Measurements from ENCODE around the gene PLXNB2.
"Not testable (repeated sequence)": the region's sequence is repeated elsewhere in the genome, so short reads cannot be mapped to it uniquely, and the experiment has no call there.

PLXNB2 gene

DNA sequence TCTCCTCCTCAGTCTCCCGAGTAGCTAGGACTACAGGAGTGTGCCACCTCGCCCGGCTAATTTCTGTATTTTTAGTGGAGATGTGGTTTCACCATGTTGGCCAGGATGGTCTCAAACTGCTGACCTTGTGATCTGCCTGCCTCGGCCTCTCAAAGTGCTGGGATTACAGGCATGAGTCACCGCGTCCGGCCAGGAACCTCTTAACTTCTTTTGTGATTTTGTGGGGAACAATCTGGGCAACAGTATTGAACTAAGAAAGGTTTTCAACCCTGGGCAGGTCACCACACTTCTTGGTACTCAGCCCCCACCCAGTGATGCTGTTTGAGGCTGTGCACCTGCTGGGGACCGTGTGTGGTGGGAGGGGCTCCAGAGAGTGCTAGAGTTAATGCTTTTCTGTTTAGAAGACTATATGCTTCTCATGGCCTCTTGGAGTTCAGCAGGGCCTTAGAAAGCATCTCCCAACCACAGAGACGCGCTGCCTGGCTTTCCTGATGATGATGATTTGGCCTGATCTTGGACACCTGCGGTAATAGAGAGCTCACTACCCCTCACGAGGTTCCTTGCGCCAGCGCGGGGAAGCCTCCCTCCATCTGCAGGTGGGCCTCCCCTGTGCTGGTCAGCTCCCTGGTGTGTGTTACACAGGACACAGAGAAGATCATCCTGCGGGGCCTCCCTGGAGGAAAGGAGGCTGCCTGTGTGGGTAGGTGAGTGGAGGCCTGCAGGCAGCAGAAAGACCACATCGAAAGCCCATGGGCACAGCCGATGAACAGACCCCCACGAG lies 18.2 kb upstream of the PLXNB2 start:
- no peak overlapping the region for H3K27ac ChIP-seq (ENCODE audit: low read depth, low read length, severe bottlenecking)
- WGBS, 2 experiments (ENCODE audit: insufficient coverage in 2 of 2), result 81 to 87% methylated on average over 11 to 16 of the region's 19 CpGs
- no peaks in the 10 kb centered on the region for H3K36me3 ChIP-seq (ENCODE audit: control insufficient read depth, insufficient read depth, low read length)
- H3K4me3 ChIP-seq (ENCODE audit: extremely low read depth, insufficient read depth, low read length, poor library complexity, severe bottlenecking), result no peak overlapping the region
- no peaks in the 10 kb centered on the region for H3K9me3 ChIP-seq (ENCODE audit: control insufficient read depth, low read length)
- no peaks in the 10 kb centered on the region for H3K4me1 ChIP-seq (ENCODE audit: control insufficient read depth, insufficient read depth, low read length, poor library complexity, severe bottlenecking)

DNA sequence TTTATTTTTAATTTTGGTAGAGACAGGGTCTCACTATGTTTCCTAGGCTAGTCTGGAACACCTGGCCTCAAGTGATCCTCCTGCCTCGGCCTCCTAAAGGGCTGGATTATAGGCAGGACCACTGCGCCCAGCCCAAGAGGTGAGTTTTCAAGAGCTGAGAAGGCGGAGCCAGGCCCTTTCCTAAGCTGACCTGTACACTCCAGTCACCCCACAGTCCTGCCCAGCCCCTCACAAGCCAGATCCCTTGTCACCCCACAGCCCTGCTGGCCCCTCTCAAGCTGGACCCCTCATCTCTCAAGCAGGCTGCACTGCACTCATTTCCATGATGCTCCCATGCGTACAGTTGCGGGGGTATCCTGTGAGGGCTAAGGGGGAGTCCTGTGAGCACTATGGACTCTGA lies 16.5 kb upstream of the PLXNB2 start:
- H3K27ac ChIP-seq (ENCODE audit: low read depth, low read length, severe bottlenecking), result no peak overlapping the region
- H3K4me3 ChIP-seq (ENCODE audit: extremely low read depth, insufficient read depth, low read length, poor library complexity, severe bottlenecking), result no peak overlapping the region
- 88 to 96% methylated on average over 3 of the region's 5 CpGs for WGBS, 2 experiments (ENCODE audit: insufficient coverage in 2 of 2)
- no peaks in the 10 kb centered on the region for H3K36me3 ChIP-seq (ENCODE audit: control insufficient read depth, insufficient read depth, low read length)
- no peaks in the 10 kb centered on the region for H3K9me3 ChIP-seq (ENCODE audit: control insufficient read depth, low read length)
- H3K4me1 ChIP-seq (ENCODE audit: control insufficient read depth, insufficient read depth, low read length, poor library complexity, severe bottlenecking), result no peaks in the 10 kb centered on the region

DNA sequence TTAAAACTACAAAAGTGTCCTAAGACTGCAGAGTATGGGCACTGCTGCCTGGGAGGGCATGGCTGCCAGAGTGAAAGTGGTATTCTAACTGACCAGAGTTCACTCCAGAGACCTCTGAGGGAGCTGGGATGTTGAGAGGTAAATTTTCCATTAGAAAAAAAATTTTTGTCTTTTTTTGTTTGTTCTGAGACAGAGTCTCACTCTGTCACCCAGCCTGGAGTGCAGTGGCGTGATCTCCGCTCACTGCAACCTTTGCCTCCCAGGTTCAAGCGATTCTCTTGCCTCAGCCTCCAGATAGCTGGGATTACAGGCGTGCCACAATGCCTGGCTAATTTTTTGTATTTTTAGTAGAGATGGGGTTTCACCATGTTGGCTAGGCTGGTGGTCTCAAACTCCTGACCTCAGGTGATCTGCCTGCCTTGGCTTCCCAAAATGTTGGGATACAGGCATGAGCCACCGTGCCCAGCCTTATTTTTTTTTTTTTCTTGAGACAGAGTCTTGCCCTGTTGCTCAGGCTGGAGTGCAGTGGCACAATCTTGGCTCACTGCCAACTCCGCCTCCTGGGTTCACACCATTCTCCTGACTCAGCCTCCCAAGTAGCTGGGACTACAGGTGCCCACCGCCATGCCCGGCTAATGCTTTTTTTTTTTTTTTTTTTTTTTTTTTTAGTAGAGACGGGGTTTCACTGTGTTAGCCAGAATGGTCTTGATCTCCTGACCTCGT lies 15.1 kb upstream of the PLXNB2 start:
- not testable (repeated sequence) for H3K27ac ChIP-seq (ENCODE audit: low read depth, low read length, severe bottlenecking); H3K4me3 ChIP-seq (ENCODE audit: extremely low read depth, insufficient read depth, low read length, poor library complexity, severe bottlenecking); H3K4me1 ChIP-seq (ENCODE audit: control insufficient read depth, insufficient read depth, low read length, poor library complexity, severe bottlenecking); H3K9me3 ChIP-seq (ENCODE audit: control insufficient read depth, low read length); H3K36me3 ChIP-seq (ENCODE audit: control insufficient read depth, insufficient read depth, low read length)
- WGBS, 2 experiments (ENCODE audit: insufficient coverage in 2 of 2), result 96 to 98% methylated on average over 4 to 5 of the region's 10 CpGs

DNA sequence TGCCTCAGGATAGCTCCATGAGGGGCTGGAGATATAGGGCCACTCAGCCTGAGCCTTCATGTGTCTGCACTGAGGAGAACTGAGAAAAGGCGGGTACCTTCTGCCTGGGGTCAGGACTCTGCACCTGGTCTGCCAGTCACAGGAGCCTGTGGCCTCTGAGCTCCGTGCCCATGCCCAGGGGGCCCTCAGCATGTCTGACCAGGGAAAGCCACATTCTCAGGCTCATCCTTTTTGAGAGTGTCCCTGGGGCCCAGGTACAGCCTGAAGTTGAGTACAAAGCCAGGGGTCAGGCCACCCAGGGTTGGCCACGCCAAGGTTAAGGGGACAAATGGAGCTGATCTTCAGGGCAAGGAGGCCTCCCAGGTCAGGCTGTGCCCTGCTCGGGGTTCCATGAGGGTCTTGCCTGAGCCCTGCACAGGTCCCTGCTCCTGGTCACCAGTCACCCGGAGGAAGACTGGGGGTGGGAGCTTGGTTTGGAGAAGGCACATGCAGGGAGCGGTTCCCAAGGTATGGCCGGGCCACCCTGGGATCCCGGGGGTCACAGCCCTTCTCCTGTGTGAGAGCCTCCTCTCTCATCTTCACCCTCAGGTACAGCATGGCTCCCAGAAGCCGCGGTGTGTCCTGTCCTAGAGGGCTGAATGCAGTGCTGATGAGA lies 13.4 kb upstream of the PLXNB2 start:
- Histone ChIP-seq H3K36me3 (ENCODE audit: control insufficient read depth, insufficient read depth, low read length) (no peaks in the 10 kb centered on the region), H3K9me3 (ENCODE audit: control insufficient read depth, low read length) (no peaks in the 10 kb centered on the region), H3K4me3 (ENCODE audit: extremely low read depth, insufficient read depth, low read length, poor library complexity, severe bottlenecking) (no peak overlapping the region), H3K4me1 (ENCODE audit: control insufficient read depth, insufficient read depth, low read length, poor library complexity, severe bottlenecking) (no peaks in the 10 kb centered on the region), H3K27ac (ENCODE audit: low read depth, low read length, severe bottlenecking) (no peak overlapping the region)
- WGBS, 2 experiments (ENCODE audit: insufficient coverage in 2 of 2), result 92 to 93% methylated on average over 7 to 8 of the region's 10 CpGs

DNA sequence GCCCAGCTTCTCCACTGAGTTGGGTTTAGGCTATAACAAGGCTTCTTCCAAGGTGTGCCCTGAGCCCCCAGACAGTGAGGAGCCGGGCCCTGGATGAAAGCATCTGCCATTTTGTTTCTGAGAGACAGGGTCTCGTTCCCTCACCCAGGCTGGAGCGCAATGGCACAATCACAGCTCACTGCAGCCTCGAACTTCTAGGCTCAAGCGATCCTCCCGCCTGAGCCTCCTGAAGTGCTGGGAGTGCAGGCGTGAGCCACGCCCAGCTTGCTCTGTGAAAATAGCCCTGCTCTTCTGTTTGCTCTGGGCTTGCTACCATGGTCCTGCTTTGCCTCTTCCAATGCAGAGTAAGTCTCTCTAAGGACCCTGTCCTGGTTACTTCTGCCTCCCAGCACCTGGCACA lies 12.7 kb upstream of the PLXNB2 start:
- H3K9me3 ChIP-seq (ENCODE audit: control insufficient read depth, low read length), result no peaks in the 10 kb centered on the region
- no peak overlapping the region for H3K27ac ChIP-seq (ENCODE audit: low read depth, low read length, severe bottlenecking)
- 86 to 98% methylated on average over 8 of the region's 8 CpGs for WGBS, 2 experiments (ENCODE audit: insufficient coverage in 2 of 2)
- H3K4me1 ChIP-seq (ENCODE audit: control insufficient read depth, insufficient read depth, low read length, poor library complexity, severe bottlenecking), result no peaks in the 10 kb centered on the region
- no peaks in the 10 kb centered on the region for H3K36me3 ChIP-seq (ENCODE audit: control insufficient read depth, insufficient read depth, low read length)
- H3K4me3 ChIP-seq (ENCODE audit: extremely low read depth, insufficient read depth, low read length, poor library complexity, severe bottlenecking), result no peak overlapping the region

DNA sequence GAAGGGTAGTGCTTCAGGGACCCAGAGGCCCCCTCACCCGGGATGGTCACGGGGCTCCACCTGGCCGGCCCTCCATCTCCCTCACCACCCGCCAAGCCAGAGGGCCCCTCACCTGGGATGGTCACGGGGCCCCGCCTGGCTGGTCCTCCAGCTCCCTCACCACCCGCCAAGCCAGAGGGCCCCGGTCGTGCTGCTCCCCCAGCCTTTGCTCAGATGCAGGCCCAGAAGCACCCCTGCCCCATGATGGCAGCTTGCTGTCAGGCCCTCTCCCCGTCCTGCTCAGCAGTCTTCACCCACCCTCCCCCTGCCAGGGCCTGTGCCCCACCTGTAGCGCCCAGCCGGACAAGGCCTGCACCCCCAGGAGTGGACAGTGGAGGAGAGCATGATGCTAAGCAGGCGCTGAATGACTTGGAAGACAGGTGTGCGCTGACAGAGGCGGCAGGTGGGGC lies 12.1 kb upstream of the PLXNB2 start:
- Histone ChIP-seq H3K27ac (ENCODE audit: low read depth, low read length, severe bottlenecking) (no peak overlapping the region), H3K4me1 (ENCODE audit: control insufficient read depth, insufficient read depth, low read length, poor library complexity, severe bottlenecking) (peaks cover 2% of the 10 kb centered on the region), H3K9me3 (ENCODE audit: control insufficient read depth, low read length) (no peaks in the 10 kb centered on the region), H3K4me3 (ENCODE audit: extremely low read depth, insufficient read depth, low read length, poor library complexity, severe bottlenecking) (no peak overlapping the region), H3K36me3 (ENCODE audit: control insufficient read depth, insufficient read depth, low read length) (no peaks in the 10 kb centered on the region)
- WGBS, 2 experiments (ENCODE audit: insufficient coverage in 2 of 2), result 91 to 94% methylated on average over 12 of the region's 15 CpGs

DNA sequence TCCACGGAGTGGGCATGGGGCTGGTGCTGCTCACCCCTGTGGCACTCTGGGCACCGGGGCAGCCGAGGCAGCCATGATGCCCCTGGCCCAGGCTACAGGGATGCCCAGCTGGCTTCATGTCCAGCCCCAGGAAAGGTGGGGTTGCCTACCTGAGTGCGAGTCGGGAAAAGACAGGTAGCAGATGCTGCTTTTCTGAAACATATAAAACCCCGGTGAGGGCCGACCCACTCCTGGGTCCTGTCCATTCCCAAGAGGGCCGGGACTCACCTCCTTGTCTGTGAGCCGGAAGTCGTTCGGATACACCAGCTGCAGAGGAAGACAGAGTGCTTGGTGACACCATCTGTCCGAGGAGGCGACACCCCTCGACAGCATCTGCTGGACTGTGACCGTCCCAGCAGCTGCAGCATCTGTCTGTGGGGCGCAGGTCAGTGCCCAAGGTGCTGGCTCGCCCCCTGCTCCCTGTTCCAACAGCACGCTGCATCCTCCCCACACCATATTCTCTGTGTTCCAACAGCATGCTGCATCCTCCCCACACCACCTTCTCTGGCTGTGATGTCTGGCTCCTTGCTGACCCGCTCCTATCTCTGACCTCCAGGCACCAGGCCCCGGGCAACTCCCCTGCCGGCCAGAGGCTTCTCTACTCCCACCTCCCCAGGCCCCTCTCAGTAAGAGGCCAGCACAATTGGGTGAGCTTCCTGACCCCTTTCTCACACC lies 11.4 kb upstream of the PLXNB2 start:
- H3K4me1 ChIP-seq (ENCODE audit: control insufficient read depth, insufficient read depth, low read length, poor library complexity, severe bottlenecking), result peaks cover 6% of the 10 kb centered on the region
- no peaks in the 10 kb centered on the region for H3K36me3 ChIP-seq (ENCODE audit: control insufficient read depth, insufficient read depth, low read length)
- 88 to 89% methylated on average over 16 to 21 of the region's 21 CpGs for WGBS, 2 experiments (ENCODE audit: insufficient coverage in 2 of 2)
- no peaks in the 10 kb centered on the region for H3K9me3 ChIP-seq (ENCODE audit: control insufficient read depth, low read length)
- H3K4me3 ChIP-seq (ENCODE audit: extremely low read depth, insufficient read depth, low read length, poor library complexity, severe bottlenecking), result no peak overlapping the region
- no peak overlapping the region for H3K27ac ChIP-seq (ENCODE audit: low read depth, low read length, severe bottlenecking)

DNA sequence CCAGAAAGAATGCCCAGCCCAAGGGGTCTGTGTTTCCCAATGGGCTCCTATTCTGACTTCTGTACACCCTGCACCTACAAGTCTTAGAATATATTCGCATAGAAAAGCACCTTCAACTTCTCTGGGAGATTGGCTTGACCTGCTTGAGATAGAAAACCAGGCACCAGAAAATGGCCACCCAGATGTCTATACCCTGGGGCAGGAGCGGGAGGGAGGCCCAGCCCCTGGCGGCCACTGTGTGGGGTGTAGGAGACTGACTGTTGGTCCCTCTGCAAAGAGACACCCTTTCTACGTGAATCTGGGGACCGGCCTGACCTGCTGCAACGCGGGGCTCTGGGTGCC lies 10.9 kb upstream of the PLXNB2 start:
- peaks cover 6% of the 10 kb centered on the region for H3K4me1 ChIP-seq (ENCODE audit: control insufficient read depth, insufficient read depth, low read length, poor library complexity, severe bottlenecking)
- no peak overlapping the region for H3K4me3 ChIP-seq (ENCODE audit: extremely low read depth, insufficient read depth, low read length, poor library complexity, severe bottlenecking)
- no peaks in the 10 kb centered on the region for H3K9me3 ChIP-seq (ENCODE audit: control insufficient read depth, low read length)
- no peak overlapping the region for H3K27ac ChIP-seq (ENCODE audit: low read depth, low read length, severe bottlenecking)
- no peaks in the 10 kb centered on the region for H3K36me3 ChIP-seq (ENCODE audit: control insufficient read depth, insufficient read depth, low read length)
- WGBS, 2 experiments (ENCODE audit: insufficient coverage in 2 of 2), result 85 to 92% methylated on average over 5 to 6 of the region's 7 CpGs

DNA sequence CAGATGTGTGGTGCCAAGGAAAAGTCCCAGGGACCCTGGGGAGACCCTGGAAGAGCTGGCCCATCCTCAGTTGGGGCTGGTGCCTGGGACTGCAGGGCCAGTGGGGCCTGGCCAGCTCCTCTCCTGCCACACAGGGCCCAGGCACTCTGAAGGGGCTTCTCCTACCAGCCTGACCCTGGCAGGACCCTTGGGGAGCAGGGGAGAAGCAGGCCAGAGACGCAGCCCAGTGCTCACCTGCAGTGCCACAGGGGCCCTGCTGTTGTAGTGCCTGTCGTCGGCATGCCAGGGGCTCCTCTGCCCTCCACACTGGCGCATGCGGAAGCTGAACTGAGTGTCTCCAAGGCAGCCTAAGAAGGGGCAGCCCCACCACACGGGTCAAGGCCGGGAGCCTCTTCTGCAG lies 10.2 kb upstream of the PLXNB2 start:
- Histone ChIP-seq H3K4me3 (ENCODE audit: extremely low read depth, insufficient read depth, low read length, poor library complexity, severe bottlenecking) (no peak overlapping the region), H3K4me1 (ENCODE audit: control insufficient read depth, insufficient read depth, low read length, poor library complexity, severe bottlenecking) (peaks cover 6% of the 10 kb centered on the region), H3K36me3 (ENCODE audit: control insufficient read depth, insufficient read depth, low read length) (no peaks in the 10 kb centered on the region), H3K9me3 (ENCODE audit: control insufficient read depth, low read length) (no peaks in the 10 kb centered on the region), H3K27ac (ENCODE audit: low read depth, low read length, severe bottlenecking) (no peak overlapping the region)
- 83 to 98% methylated on average over 7 of the region's 7 CpGs for WGBS, 2 experiments (ENCODE audit: insufficient coverage in 2 of 2)

DNA sequence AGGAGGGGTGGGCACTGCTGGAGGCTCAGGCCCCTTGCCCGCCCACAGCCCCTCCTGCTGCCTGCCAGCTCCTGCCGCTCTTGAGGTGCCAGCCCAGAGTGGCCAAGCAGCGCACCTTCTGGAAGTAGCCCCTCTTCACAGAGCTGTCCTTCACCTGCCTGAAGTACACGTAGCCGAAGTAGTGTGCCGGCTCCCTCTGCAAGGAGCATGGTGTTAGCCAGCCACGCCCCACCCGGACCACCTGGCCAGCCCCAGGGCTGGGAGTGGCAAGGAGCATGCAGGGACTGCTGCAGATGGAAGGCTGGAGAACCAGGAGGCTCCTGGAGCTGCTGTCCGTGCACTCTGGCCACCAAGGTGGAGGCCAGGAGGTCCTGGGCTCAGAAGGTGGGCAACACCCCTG lies 9.7 kb upstream of the PLXNB2 start:
- H3K4me3 ChIP-seq (ENCODE audit: extremely low read depth, insufficient read depth, low read length, poor library complexity, severe bottlenecking), result no peak overlapping the region
- H3K27ac ChIP-seq (ENCODE audit: low read depth, low read length, severe bottlenecking), result no peak overlapping the region
- H3K4me1 ChIP-seq (ENCODE audit: control insufficient read depth, insufficient read depth, low read length, poor library complexity, severe bottlenecking), result peaks cover 6% of the 10 kb centered on the region
- H3K36me3 ChIP-seq (ENCODE audit: control insufficient read depth, insufficient read depth, low read length), result no peaks in the 10 kb centered on the region
- 91 to 93% methylated on average over 5 to 9 of the region's 9 CpGs for WGBS, 2 experiments (ENCODE audit: insufficient coverage in 2 of 2)
- H3K9me3 ChIP-seq (ENCODE audit: control insufficient read depth, low read length), result no peaks in the 10 kb centered on the region

Data from mesodermal cell (in vitro differentiated cells).